BLaER1 treated with 17β-estradiol and CSF1 and Interleukin-3, amounts not matched to agents 10 nM and 100 nM (cell line): ENCODE measurements around the gene CD300E.
"Not testable (repeated sequence)": the region's sequence is repeated elsewhere in the genome, so short reads cannot be mapped to it uniquely, and the experiment has no call there.

ENCODE experiments used
- H3K27ac ChIP-seq, 11 experiments: shearing (Covaris generic); formaldehyde crosslinking; 2 replicates each; pipeline ENCODE4 v1.8.1; 2022
- H3K27me3 ChIP-seq, 11 experiments: shearing (Covaris generic); formaldehyde crosslinking; 2 replicates each; pipeline ENCODE4 v1.8.1; 2022
- H3K36me3 ChIP-seq, 11 experiments: shearing (Covaris generic); formaldehyde crosslinking; 2 replicates each; pipeline ENCODE4 v1.8.1; 2022
- H3K4me1 ChIP-seq, 10 experiments: shearing (Covaris generic); formaldehyde crosslinking; 2 replicates each; pipeline ENCODE4 v1.8.1; 2022
- H3K4me2 ChIP-seq, 11 experiments: shearing (Covaris generic); formaldehyde crosslinking; 2 replicates each; pipeline ENCODE4 v1.8.1; 2022
- H3K4me3 ChIP-seq, 10 experiments: shearing (Covaris generic); formaldehyde crosslinking; 2 replicates each; pipeline ENCODE4 v1.8.1; 2022
- H3K9ac ChIP-seq, 11 experiments: shearing (Covaris generic); formaldehyde crosslinking; 2 replicates each; pipeline ENCODE4 v1.8.1; 2022
- H3K9me3 ChIP-seq, 11 experiments: shearing (Covaris generic); formaldehyde crosslinking; replicated peaks in 1 of 11; 2 replicates each; pipeline ENCODE4 v1.8.1; 2022
- H4K20me1 ChIP-seq, 11 experiments: shearing (Covaris generic); formaldehyde crosslinking; 2 replicates each; pipeline ENCODE4 v1.8.1; 2022
- Cebpa-rat ChIP-seq, 11 experiments: shearing (Covaris generic); IDR thresholded peaks; 2 replicates each; pipeline ENCODE4 v1.8.1; 2022

Gene CD300E

DNA sequence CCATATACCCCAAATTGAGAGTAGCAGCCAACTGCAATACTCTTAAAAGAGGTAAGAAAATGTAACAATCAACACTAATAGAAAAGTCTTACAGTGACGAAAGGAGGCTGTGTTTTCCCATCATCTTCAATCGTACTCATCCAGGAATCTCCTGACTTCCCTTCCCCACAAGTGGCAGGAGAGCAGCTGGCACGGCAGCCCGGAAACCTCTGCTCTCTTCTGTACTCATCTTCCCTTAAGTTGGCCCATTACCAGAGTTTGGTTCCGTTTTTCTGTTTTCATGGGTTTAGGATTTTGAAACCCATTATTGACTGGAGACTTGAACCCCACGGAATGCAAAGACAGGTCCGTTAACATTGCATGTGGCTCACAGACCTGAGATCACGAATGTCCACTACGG is 44.6 kb downstream of the CD300E start:
- Histone ChIP-seq H3K9me3 (peaks cover 0 to 8% (median 2%) of the 10 kb centered on the region in 11 experiments; a peak in 12 of 22 replicates), H3K27ac (no peak overlapping the region), H3K4me3 (no peak overlapping the region), H3K9ac (no peak overlapping the region), H3K4me2 (peak overlapping the region in 7 of 11 experiments; percentile 49 to 78 (median 69); a peak in 11 of 22 replicates), H4K20me1 (no peaks in the 10 kb centered on the region), H3K36me3 (no peaks in the 10 kb centered on the region), H3K27me3 (no peaks in the 10 kb centered on the region), H3K4me1 (peaks cover 13 to 15% (median 14%) of the 10 kb centered on the region in 10 experiments)
- no peak for TF ChIP-seq Cebpa-rat (IDR thresholded peaks at IDR 0.05)

DNA sequence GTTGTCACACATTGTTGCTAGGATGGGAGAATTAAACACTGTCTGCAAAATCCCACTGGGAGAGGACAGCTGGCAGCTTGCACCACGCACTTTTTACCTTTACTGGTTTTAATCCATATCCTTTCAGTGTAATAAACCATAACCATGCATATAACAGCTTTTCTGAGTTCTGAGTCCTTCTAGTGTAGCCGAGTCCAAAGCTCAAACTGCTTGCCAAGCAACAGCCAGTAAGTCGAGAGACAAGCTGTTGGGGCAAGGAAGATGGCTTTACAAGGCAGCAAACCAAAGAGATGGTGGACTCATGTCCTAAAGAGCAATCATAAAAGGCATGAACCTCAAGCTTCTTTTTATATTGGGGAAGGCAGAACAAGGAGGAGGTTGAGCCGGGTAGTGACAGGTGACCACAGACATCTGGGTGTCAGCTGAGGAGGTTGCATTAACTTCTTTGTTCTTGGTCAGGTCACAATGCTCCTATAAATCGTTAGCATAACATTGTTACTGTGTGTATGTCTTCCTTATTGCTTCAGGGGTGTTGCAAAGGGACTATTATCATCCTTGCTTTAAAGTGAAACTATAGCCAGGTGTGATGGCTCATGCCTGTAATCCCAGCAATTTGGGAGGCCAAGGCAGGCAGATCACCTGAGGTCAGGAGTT is 48.9 kb downstream of the CD300E start:
- no peak for TF ChIP-seq Cebpa-rat (IDR thresholded peaks at IDR 0.05)
- no peak overlapping the region for H3K27ac ChIP-seq

DNA sequence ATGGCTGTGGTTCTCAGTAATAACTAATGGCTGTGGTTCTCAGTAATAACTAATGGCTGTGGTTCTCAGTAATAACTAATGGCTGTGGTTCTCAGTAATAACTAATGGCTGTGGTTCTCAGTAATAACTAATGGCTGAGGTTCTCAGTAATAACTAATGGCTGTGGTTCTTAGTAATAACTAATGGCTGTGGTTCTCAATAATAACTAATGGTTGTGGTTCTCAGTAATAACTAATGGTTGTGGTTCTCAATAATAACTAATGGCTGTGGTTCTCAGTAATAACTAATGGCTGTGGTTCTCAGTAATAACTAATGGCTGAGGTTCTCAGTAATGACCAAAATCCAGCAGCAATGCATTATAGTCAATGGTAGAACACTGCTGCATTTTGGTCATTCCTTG is 49.9 kb downstream of the CD300E start:
- not testable (repeated sequence) for H3K9me3 ChIP-seq, H3K27me3 ChIP-seq, H3K4me2 ChIP-seq, H3K27ac ChIP-seq, H3K9ac ChIP-seq, H3K4me3 ChIP-seq, H3K36me3 ChIP-seq, H4K20me1 ChIP-seq
- H3K4me1 ChIP-seq: peaks cover 0 to 33% (median 17%) of the 10 kb centered on the region in 10 experiments; a peak in 14 of 20 replicates

More for the DNA sequence above, 48.9 kb downstream of the CD300E start:
- Histone ChIP-seq H3K9ac (no peak overlapping the region), H3K36me3 (no peaks in the 10 kb centered on the region), H3K9me3 (no peaks in the 10 kb centered on the region), H3K4me3 (no peak overlapping the region), H3K27me3 (no peaks in the 10 kb centered on the region), H3K4me1 (peaks cover 5 to 28% (median 14%) of the 10 kb centered on the region in 10 experiments), H4K20me1 (no peaks in the 10 kb centered on the region), H3K4me2 (no peak overlapping the region)

DNA sequence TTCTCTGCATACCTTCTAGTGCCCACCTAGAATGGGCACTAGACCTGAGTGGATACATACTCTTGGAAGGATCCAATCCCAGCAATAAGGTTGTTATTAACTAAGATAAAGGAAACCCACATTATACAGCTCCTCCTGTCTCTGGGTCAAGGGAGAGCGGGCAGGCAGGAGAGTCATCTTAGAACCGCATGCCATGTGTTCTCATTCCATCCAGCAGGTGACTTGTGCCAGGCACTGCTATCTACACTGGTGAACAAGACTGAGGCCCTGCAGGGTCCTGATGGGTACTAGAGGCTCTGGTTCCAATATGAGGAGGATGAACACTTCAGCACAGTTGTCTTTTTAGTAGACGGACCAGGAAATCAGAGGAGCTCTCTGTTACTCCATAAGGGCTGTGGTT is 50.4 kb downstream of the CD300E start:
- no peak overlapping the region for H3K9ac ChIP-seq
- H3K9me3 ChIP-seq: no peaks in the 10 kb centered on the region
- peaks cover 0 to 37% (median 18%) of the 10 kb centered on the region in 10 experiments; a peak in 14 of 20 replicates for H3K4me1 ChIP-seq
- TF ChIP-seq Cebpa-rat (IDR thresholded peaks at IDR 0.05): no peak
- H4K20me1 ChIP-seq: no peaks in the 10 kb centered on the region; a peak in 1 of 22 replicates
- no peaks in the 10 kb centered on the region for H3K27me3 ChIP-seq
- no peak overlapping the region for H3K4me2 ChIP-seq
- no peak overlapping the region for H3K4me3 ChIP-seq
- no peaks in the 10 kb centered on the region for H3K36me3 ChIP-seq
- H3K27ac ChIP-seq: no peak overlapping the region

DNA sequence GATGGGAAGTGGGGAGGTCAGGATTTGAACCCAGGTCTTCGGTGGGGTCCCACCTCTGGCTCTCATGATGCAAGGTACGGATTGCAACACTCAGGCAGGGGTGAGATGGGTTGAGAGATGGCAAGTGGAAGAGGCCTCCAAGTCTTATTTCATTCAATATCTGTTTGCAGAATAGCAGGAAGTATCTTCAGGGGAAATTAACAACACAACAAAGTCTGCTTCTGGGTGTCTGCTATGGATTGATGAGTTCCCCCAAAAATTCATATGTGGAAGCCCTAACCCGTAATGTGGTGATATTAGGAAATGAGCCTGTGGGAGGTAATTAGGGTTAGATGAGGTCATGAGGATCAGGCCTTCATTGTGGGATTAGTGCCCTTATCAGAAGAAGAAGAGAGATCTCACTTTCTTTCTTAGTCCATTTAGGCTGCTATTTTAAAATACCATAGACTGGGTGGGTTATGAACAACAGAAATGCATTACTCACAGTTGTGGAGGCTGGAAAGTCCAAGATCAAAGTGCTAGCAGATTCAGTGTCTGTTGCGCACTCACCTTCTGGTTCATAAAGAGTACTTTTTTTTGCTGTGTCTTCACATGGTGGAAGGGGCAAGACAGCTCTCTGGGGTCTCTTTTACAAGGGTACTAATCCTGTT is 51.8 kb downstream of the CD300E start:
- no peak for TF ChIP-seq Cebpa-rat (IDR thresholded peaks at IDR 0.05)

DNA sequence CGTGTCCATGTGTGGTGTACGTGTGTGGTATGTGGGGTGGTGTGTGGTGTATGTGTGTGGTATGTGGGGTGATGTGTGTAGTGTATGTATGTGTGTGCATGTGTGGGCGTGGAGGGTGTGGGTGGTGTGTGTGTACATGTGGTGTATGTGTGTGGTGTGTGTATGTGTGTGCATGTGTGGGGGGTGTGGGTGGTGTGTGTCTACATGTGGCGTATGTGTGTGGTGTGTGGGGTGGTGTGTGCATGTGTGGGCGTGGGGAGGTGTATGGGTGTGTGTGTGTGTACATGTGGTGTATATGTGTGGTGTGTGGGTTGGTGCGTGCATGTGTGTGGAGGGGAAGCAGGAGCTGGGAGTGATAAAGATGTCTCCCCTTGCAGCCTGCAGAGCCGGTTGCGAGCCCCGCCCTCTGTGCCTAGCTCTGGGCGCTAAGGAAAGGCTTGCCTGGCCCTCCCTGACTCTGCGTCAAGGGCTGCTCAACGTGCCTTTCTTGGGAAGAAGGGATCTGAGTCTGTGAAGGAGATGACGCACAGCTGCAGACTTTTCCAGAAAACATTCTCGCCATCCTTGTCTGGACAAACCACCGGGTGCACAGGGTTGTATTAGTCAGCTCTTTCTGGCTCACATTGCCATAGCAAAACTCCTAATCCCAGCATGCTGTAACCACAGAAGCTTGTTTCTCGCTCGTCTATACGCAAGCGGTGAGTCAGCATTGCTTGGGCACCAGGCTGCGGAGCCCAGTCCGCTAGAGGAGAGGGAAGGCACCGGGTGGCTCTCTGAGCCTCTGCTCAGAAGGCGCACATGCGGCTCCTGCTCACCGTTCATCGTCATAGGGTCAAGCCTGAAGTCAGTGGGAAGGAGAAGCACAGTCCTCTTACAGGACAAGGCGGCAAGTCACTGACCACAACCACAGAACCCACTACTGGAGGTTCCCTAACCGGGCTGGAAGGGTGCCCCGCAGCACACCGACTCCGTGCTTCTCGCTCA is 54.2 kb downstream of the CD300E start:
- Histone ChIP-seq H3K4me1 (peaks cover 0 to 73% (median 35%) of the 10 kb centered on the region in 10 experiments; a peak in 15 of 20 replicates), H3K4me2 (peak overlapping the region in 6 of 11 experiments; percentile 62 to 87 (median 85); a peak in 13 of 22 replicates), H3K4me3 (no peak overlapping the region), H3K36me3 (no peaks in the 10 kb centered on the region), H3K27me3 (no peaks in the 10 kb centered on the region), H3K27ac (peak overlapping the region in 4 of 11 experiments; percentile 28 to 64 (median 53); a peak in 7 of 22 replicates), H4K20me1 (no peaks in the 10 kb centered on the region; a peak in 1 of 22 replicates), H3K9me3 (no peaks in the 10 kb centered on the region), H3K9ac (peak overlapping the region in 3 of 11 experiments; percentile 4 to 33 (median 18); a peak in 3 of 22 replicates)
- no peak for TF ChIP-seq Cebpa-rat (IDR thresholded peaks at IDR 0.05)

More for the DNA sequence above, 51.8 kb downstream of the CD300E start:
- H3K9me3 ChIP-seq: no peaks in the 10 kb centered on the region
- no peaks in the 10 kb centered on the region for H3K27me3 ChIP-seq
- no peak overlapping the region for H3K4me3 ChIP-seq
- no peak overlapping the region for H3K27ac ChIP-seq
- no peaks in the 10 kb centered on the region; a peak in 1 of 22 replicates for H4K20me1 ChIP-seq
- H3K9ac ChIP-seq: no peak overlapping the region
- H3K4me2 ChIP-seq: no peak overlapping the region
- H3K36me3 ChIP-seq: no peaks in the 10 kb centered on the region
- H3K4me1 ChIP-seq: peaks cover 0 to 51% (median 28%) of the 10 kb centered on the region in 10 experiments; a peak in 14 of 20 replicates

DNA sequence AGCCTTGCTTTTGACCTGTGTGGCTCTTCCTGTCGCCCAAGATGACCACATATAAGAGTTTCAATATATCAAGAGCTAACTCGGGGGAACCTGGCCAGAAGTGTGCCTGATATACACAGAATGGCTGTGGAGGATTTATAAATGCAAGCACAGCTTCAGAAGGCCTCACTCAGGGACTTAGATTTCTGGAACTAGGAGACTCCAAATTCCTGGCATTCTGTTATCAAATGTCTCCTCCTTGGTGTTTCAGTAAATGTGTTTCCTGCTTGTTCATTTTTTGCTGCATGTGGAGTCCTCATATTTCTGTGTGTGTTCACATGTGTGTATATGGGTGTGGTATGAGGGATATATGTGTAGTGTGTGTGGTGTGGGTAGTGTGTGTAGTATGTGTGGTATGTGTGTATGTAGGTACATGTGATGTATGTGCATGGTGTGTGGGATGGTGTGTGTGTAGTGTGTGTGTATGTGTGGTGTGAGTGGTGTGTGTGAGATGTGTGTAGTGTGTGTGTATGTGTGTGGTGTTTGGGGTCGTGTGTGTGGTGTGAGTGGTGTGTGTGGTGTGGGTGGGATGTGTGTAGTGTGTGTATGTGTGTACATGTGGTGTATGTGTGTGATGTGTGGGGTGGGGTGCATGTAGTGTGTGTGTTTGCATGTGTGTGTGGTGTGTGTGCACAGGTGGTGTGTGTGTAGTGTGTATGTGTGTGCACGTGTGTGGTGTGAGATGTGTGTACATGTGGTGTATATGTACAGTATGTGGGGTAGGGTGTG is 55.2 kb downstream of the CD300E start:
- H3K4me2 ChIP-seq: peak overlapping the region in 5 of 11 experiments; percentile 79 to 87 (median 85); a peak in 10 of 22 replicates
- H4K20me1 ChIP-seq: no peaks in the 10 kb centered on the region; a peak in 1 of 22 replicates
- H3K27ac ChIP-seq: peak overlapping the region in 2 of 11 experiments; percentile 62 to 64; a peak in 4 of 22 replicates
- H3K9ac ChIP-seq: no peak overlapping the region
- TF ChIP-seq Cebpa-rat (IDR thresholded peaks at IDR 0.05): no peak
- no peaks in the 10 kb centered on the region for H3K27me3 ChIP-seq
- H3K4me3 ChIP-seq: no peak overlapping the region
- no peaks in the 10 kb centered on the region for H3K36me3 ChIP-seq
- no peaks in the 10 kb centered on the region for H3K9me3 ChIP-seq
- H3K4me1 ChIP-seq: peaks cover 0 to 73% (median 35%) of the 10 kb centered on the region in 10 experiments; a peak in 15 of 20 replicates

DNA sequence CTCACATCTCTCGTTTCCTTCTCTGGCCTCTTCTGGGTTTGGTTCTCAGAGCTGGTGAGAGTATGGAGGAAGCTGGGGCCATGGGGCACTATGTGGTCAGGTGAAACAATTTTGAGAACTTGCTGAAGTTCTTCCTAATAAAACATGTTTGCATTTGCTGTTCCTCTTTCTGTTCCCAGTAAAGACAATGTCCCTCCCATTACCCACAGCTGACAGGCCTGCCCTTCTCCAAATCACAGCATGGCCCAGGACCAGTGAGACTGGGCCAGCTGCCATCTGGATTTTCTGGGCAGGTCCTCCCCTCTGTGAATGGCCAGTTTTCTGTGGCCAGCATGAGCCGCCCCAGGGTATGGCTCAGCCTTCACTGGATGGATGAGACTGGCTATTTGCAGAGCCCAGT is 56.1 kb downstream of the CD300E start, which contains the start of gene CD300H:
Gene CD300H (minus strand): TSS at position 113 of the 400 bp plus-strand sequence.
- Histone ChIP-seq H3K36me3 (no peaks in the 10 kb centered on the region), H3K9ac (no peak within 1 kb of the TSS), H3K27ac (peak within 1 kb of the TSS in 3 of 11 experiments; percentile 46 to 64 (median 62); a peak in 4 of 22 replicates), H3K4me1 (peaks cover 0 to 73% (median 35%) of the 10 kb centered on the region in 10 experiments; a peak in 15 of 20 replicates), H3K27me3 (no peaks in the 10 kb centered on the region), H4K20me1 (no peaks in the 10 kb centered on the region; a peak in 1 of 22 replicates), H3K4me3 (no peak within 1 kb of the TSS), H3K4me2 (peak within 1 kb of the TSS in 6 of 11 experiments; percentile 15 to 87 (median 82); a peak in 11 of 22 replicates), H3K9me3 (no peaks in the 10 kb centered on the region)
- no peak for TF ChIP-seq Cebpa-rat (IDR thresholded peaks at IDR 0.05)
